HepG2 (cell line): ENCODE measurements around the gene MCU. TPM values are rescaled to one million over a fixed set of nuclear protein-coding genes. Genes with fewer than 3 reads are reported as not detected.
"Not testable (repeated sequence)": the region's sequence is repeated elsewhere in the genome, so short reads cannot be mapped to it uniquely, and the experiment has no call there.

Experiments
- ATAC-seq: fragments of 200-7000 bp; cut with Tn5 transposase; 3 replicates; pipeline ENCODE4 v1.9.1; 2020; ENCODE audit warnings: mild to moderate bottlenecking, moderate library complexity
- BruUV-seq: library from RNA; stranded (reverse); fragments of 400-500 nt; replicated peaks from 2 replicates; lab custom pipeline; 2021; lab: Mats Ljungman, UMichigan
- CTCF ChIA-PET: fragments of 300-600 bp; formaldehyde crosslinking; extraction: SDS; loops from one replicate; lab custom pipeline; 2021; ENCODE audit warnings: low total read pairs, inconsistent platforms, low intra/inter-chr PET ratio; lab: Yijun Ruan, JAX
- POLR2A ChIA-PET: fragments of 350-600 bp; sonication (Branson Sonifier 250); formaldehyde crosslinking; loops from one replicate; lab custom pipeline; 2020; ENCODE audit warnings: antibody characterized with exemption, inconsistent platforms; lab: Yijun Ruan, JAX
- DNase-seq: peaks from one replicate; pipeline ENCODE4 v3.0.0-alpha.2; 2015; ENCODE audit warnings: low spot score
- FAIRE-seq: peaks from 3 replicates; lab custom pipeline; 2011; peaks lifted over from hg19 to GRCh38; lab: Jason Lieb, UNC
- H2AFZ ChIP-seq: one replicate; pipeline ENCODE4 v1.6.1; 2011; ENCODE audit warnings: low read length, inconsistent platforms
- H3K27ac ChIP-seq: fragments of 300-600 bp; 3 replicates; pipeline ENCODE4 v1.8.0; 2011; ENCODE audit warnings: mixed run types, mild to moderate bottlenecking, mixed read lengths, low read length, inconsistent platforms; ENCODE audit not compliant: insufficient read depth; ENCODE audit errors: extremely low read length
- H3K27me3 ChIP-seq, 2 experiments: fragments of 200-600 bp in 1 of 2; 2 replicates in 1 of 2; 3 replicates in 1 of 2; pipeline versions ENCODE4 v1.6.0 to v1.8.0; 2011; ENCODE audit warnings: low read length in 2 of 2, mild to moderate bottlenecking in 2 of 2, moderate library complexity in 2 of 2, inconsistent platforms in 1 of 2; ENCODE audit not compliant: insufficient read depth in 2 of 2, control insufficient read depth in 1 of 2
- H3K36me3 ChIP-seq, 2 experiments: fragments of 200-600 bp in 1 of 2; replicated peaks in 1 of 2; 2 replicates in 1 of 2; 3 replicates in 1 of 2; pipeline versions ENCODE4 v1.5.1 to v1.8.0; 2011; ENCODE audit warnings: low read length in 2 of 2, inconsistent platforms in 1 of 2; ENCODE audit not compliant: insufficient read depth in 2 of 2, control insufficient read depth in 1 of 2
- H3K4me1 ChIP-seq: 2 replicates; pipeline ENCODE4 v1.5.1; 2012; ENCODE audit warnings: low read length, inconsistent platforms; ENCODE audit not compliant: insufficient read depth
- H3K4me2 ChIP-seq: 2 replicates; pipeline ENCODE4 v1.6.0; 2011; ENCODE audit warnings: low read depth, low read length, inconsistent platforms
- H3K4me3 ChIP-seq, 3 experiments: fragments of 200-600 bp in 1 of 3; sonication (generic), shearing (Covaris generic) in 1 of 3; replicated peaks in 1 of 3; 2 replicates each; pipeline ENCODE4 v1.5.1; 2011 to 2016; ENCODE audit warnings: low read length in 3 of 3, inconsistent platforms in 2 of 3, low read depth in 2 of 3, mild to moderate bottlenecking in 2 of 3, control low read depth in 1 of 3, mixed read lengths in 1 of 3; ENCODE audit not compliant: insufficient read depth in 1 of 3
- H3K79me2 ChIP-seq: one replicate; pipeline ENCODE4 v1.6.1; 2011; ENCODE audit warnings: low read length, inconsistent platforms; ENCODE audit not compliant: insufficient read depth
- H3K9ac ChIP-seq: 2 replicates; pipeline ENCODE4 v1.6.0; 2011; ENCODE audit warnings: mild to moderate bottlenecking, low read depth, low read length, inconsistent platforms; ENCODE audit not compliant: insufficient read depth
- H3K9me3 ChIP-seq: 2 replicates; pipeline ENCODE4 v1.5.1; 2012; ENCODE audit warnings: mild to moderate bottlenecking, low read length
- H4K20me1 ChIP-seq: 2 replicates; pipeline ENCODE4 v1.6.0; 2011; ENCODE audit warnings: inconsistent platforms, mild to moderate bottlenecking, low read length, moderate library complexity; ENCODE audit not compliant: insufficient read depth
- ATAD3A ChIP-seq: sonication (generic); formaldehyde crosslinking; IDR thresholded peaks from 2 replicates; pipeline ENCODE4 v1.4.0; 2020; ENCODE audit warnings: missing genetic modification reagents
- HOXA9 ChIP-seq: sonication (generic); formaldehyde crosslinking; IDR thresholded peaks from 2 replicates; pipeline ENCODE4 v1.8.1; 2022; ENCODE audit warnings: missing genetic modification reagents, mild to moderate bottlenecking, moderate library complexity, borderline replicate concordance
- IRX3 ChIP-seq: sonication (generic); formaldehyde crosslinking; IDR thresholded peaks from 2 replicates; pipeline ENCODE4 v1.8.1; 2023; ENCODE audit warnings: mild to moderate bottlenecking, low read depth, missing genetic modification reagents, borderline replicate concordance
- ZNF616 ChIP-seq: sonication (generic); formaldehyde crosslinking; IDR thresholded peaks from 2 replicates; pipeline ENCODE4 v1.5.0; 2020; ENCODE audit warnings: low read depth, mild to moderate bottlenecking, missing genetic modification reagents
- ZNF749 ChIP-seq: sonication (generic); formaldehyde crosslinking; IDR thresholded peaks from 2 replicates; pipeline ENCODE4 v1.8.0; 2022; ENCODE audit warnings: mild to moderate bottlenecking, missing genetic modification reagents, moderate library complexity, borderline replicate concordance
- WGBS: methylation state at CpG from one replicate; pipeline ENCODE4 v1.1.6; 2017; ENCODE audit warnings: low lambda C conversion rate; 5-methylcytosine and 5-hydroxymethylcytosine counted together
- in situ Hi-C: cut with HindIII; loops from 2 replicates; pipeline ENCODE4 v1.10.0; 2017; ENCODE audit warnings: low pct_unique_long_range_greater_than_20kb; ENCODE audit not compliant: extremely low pct_ligation_motif_present
- intact Hi-C: fragments of 100-400 bp; cut with micrococcal nuclease; formaldehyde crosslinking; loops from one replicate; pipeline ENCODE4 v1.10.0; 2022; ENCODE audit not compliant: unreplicated experiment
- polyA plus RNA-seq, 8 experiments: library from polyadenylated mRNA; depleted of rRNA in 3 of 8; stranded (reverse) in 7 of 8; unstranded in 1 of 8; fragments of >200 nt; fragmentation: Illumina TruSeq in 4 of 8; extraction: Trizol in 4 of 8; gene quantifications; 2 replicates each; pipeline versions ENCODE4 v1.2.1 to v1.2.3, GENCODE V29; 2011 to 2016; ENCODE audit warnings: low read depth in 4 of 8, missing spikeins in 1 of 8, mixed read lengths in 1 of 8; ENCODE audit not compliant: insufficient read depth in 1 of 8
- total RNA-seq, 5 experiments: library from RNA; depleted of rRNA; stranded (reverse); fragments of >200 nt; fragmentation: Illumina TruSeq; extraction: Trizol; gene quantifications; 2 replicates each; pipeline ENCODE4 v1.2.3, GENCODE V29; 2016; ENCODE audit warnings: low read depth in 1 of 5
- TF ChIP-seq, protein P1 (sequence below): sonication (generic); formaldehyde crosslinking; IDR thresholded peaks from 2 replicates; pipeline ENCODE4 v1.5.1; 2020; ENCODE audit warnings: missing genetic modification reagents, mild to moderate bottlenecking, borderline replicate concordance

The MCU gene
- total and polyA plus RNA-seq, 2 of the 13 experiments (the other 11 are each of a cell fraction or from before 2014, with no cell fraction given) = 25.9 to 64.5 TPM

DNA sequence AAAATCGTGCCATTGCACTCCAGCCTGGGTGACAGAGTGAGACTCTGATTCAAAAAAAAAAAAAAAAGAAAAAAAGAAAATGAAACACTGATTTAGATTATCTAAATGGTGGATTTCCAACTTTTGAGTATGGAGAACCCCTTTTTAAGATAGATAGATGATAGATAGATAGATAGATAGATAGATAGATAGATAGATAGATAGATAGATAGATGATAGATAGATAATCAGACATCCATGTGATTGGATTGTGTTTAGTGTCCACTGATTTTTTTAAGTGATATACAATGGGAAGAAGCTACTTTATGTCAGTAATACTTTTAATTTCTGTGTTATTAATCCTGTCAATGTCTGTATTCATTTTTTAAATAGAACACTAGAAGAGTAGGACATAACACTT lies 207.6 kb downstream of the MCU start (continued):
- TF ChIP-seq ZNF749 (CRISPR knock-in tag) (no peak), ATAD3A (no peak), ZNF616 (CRISPR knock-in tag) (no peak), HOXA9 (CRISPR knock-in tag) (no peak), IRX3 (CRISPR knock-in tag) (no peak)
- TF ChIP-seq, protein P1, sequence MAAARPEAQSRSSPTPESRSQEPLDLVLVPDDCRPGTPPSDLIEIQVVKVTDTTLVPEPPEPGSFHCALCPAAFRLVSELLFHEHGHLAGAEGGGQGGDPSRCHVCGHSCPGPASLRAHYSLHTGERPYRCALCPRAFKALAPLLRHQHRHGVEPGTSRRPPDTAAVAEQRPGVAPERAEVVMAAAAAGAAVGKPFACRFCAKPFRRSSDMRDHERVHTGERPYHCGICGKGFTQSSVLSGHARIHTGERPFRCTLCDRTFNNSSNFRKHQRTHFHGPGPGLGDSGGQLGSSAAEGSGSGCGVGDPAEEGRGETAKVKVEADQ (CRISPR knock-in tag) = no peak

DNA sequence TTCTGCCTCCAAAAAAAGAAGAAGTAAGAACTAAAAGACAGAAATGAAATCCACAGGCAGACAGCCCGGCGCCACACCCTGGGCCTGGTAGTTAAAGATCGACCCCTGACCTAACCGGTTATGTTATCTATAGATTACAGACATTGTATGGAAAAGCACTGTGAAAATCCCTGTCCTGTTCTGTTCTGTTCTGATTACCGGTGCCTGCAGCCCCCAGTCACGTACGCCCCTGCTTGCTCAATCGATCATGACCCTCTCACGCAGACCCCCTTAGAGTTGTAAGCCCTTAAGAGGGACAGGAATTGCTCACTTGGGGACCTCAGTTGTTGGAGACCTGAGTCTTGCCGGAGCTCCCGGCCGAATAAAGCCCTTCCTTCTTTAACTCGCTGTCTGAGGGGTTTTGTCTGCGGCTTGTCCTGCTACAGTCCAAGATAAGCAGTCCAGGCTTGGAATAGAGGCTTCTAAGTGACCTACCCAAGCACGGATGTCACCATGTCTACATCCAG lies 212.1 kb downstream of the MCU start:
- POLR2A ChIA-PET, H3K79me2 ChIP-seq, H4K20me1 ChIP-seq, FAIRE-seq, H3K9ac ChIP-seq, BruUV-seq, intact Hi-C loops, CTCF ChIA-PET, H3K4me3 ChIP-seq, H3K4me2 ChIP-seq, ATAC-seq, H3K27ac ChIP-seq, H3K9me3 ChIP-seq, in situ Hi-C loops, H2AFZ ChIP-seq, H3K27me3 ChIP-seq, H3K36me3 ChIP-seq, DNase-seq: not testable (repeated sequence)
- WGBS = 63% methylated on average over 14 of the region's 15 CpGs
- H3K4me1 ChIP-seq = peaks cover 14% of the 10 kb centered on the region; the same call in 1 of the 2 replicates
